OCI-LY3 (cell line): ENCODE results near the gene ZFYVE28.

Experiments used
- H2AFZ ChIP-seq: fragments of 200-600, 300-600 bp; shearing (Covaris generic); 2 replicates; pipeline ENCODE4 v1.6.0; 2014; ENCODE audit warnings: antibody characterized with exemption, low read depth, low read length
- H3K27ac ChIP-seq: fragments of 200-600, 300-600 bp; sonication (generic); 2 replicates; pipeline ENCODE4 v1.5.1; 2014; ENCODE audit warnings: mild to moderate bottlenecking, low read length, moderate library complexity, mixed read lengths
- H3K27me3 ChIP-seq: fragments of 200-600, 300-600 bp; sonication (generic); 2 replicates; pipeline ENCODE4 v1.6.1; 2014; ENCODE audit warnings: low read depth, low read length, mixed read lengths
- H3K36me3 ChIP-seq: fragments of 200-600, 300-600 bp; sonication (generic); replicated peaks from 2 replicates; pipeline ENCODE3; 2014; ENCODE audit warnings: low read depth, low read length, mixed read lengths
- H3K4me1 ChIP-seq: fragments of 300-600, 200-600 bp; sonication (generic); 2 replicates; pipeline ENCODE4 v1.6.1; 2014; ENCODE audit warnings: low read length, mixed read lengths
- H3K4me2 ChIP-seq: fragments of 200-600, 300-600 bp; sonication (generic); 2 replicates; pipeline ENCODE4 v1.6.1; 2014; ENCODE audit warnings: low read length, mixed read lengths
- H3K4me3 ChIP-seq: fragments of 300-600, 200-600 bp; sonication (generic); 2 replicates; pipeline ENCODE4 v1.5.1; 2014; ENCODE audit warnings: antibody characterized with exemption, mild to moderate bottlenecking, low read length, moderate library complexity
- H3K79me2 ChIP-seq: fragments of 300-600, 200-600 bp; shearing (Covaris generic); 2 replicates; pipeline ENCODE4 v1.6.1; 2014; ENCODE audit warnings: mild to moderate bottlenecking, low read length, mixed read lengths
- H3K9ac ChIP-seq: fragments of 300-600, 200-600 bp; shearing (Covaris generic); 2 replicates; pipeline ENCODE4 v1.6.0; 2014; ENCODE audit warnings: mild to moderate bottlenecking, low read length, moderate library complexity
- H3K9me3 ChIP-seq: fragments of 200-600, 300-600 bp; shearing (Covaris generic); 2 replicates; pipeline ENCODE4 v1.6.1; 2014; ENCODE audit warnings: low read length, mixed read lengths; ENCODE audit not compliant: insufficient read depth
- H4K20me1 ChIP-seq: fragments of 200-600, 300-600 bp; sonication (generic); 2 replicates; pipeline ENCODE4 v1.6.1; 2016; ENCODE audit warnings: low read length, mixed read lengths; ENCODE audit not compliant: insufficient read depth
- CTCF ChIP-seq: fragments of 200-600, 300-600 bp; sonication (generic); IDR thresholded peaks from 2 replicates; pipeline ENCODE4 v1.5.1; 2014; ENCODE audit warnings: antibody characterized with exemption, low read length, low read depth
- EZH2phosphoT487 ChIP-seq: fragments of 200-600 bp; shearing (Covaris generic); IDR thresholded peaks from 2 replicates; pipeline ENCODE4 v1.6.1; 2018; ENCODE audit warnings: antibody characterized with exemption, mixed run types, low read depth

ZFYVE28 gene

DNA sequence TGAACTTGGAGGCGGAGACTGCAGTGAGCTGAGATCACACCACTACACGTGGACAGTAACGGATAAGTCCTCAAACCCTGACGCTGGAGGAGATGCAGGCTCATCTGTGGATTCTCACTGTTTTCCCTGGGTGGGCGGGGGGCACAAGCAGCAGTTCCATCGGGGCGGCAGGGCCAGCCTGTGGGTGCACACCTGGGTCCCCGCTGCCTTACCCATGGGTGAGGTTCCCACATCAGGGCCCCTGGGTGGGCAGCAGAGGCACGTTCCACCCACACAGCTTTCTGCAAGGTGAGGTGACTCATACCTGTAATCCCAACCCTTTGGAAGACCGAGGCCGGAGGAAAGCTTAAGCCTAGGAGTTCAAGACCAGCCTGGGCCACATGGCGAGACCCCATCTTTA lies 100.0 kb downstream of the ZFYVE28 start:
- Histone ChIP-seq H3K27me3 (no peaks in the 10 kb centered on the region), H3K4me1 (no peaks in the 10 kb centered on the region), H2AFZ (no peak overlapping the region), H3K79me2 (no peaks in the 10 kb centered on the region), H3K9ac (no peak overlapping the region), H4K20me1 (no peaks in the 10 kb centered on the region), H3K4me2 (no peak overlapping the region), H3K9me3 (no peaks in the 10 kb centered on the region), H3K27ac (no peak overlapping the region), H3K4me3 (no peak overlapping the region), H3K36me3 (no peaks in the 10 kb centered on the region)
- TF ChIP-seq CTCF = no peak
- no peak for TF ChIP-seq EZH2phosphoT487

- H4K20me1 ChIP-seq = no peaks in the 10 kb centered on the region
- no peak overlapping the region for H2AFZ ChIP-seq
- no peaks in the 10 kb centered on the region for H3K36me3 ChIP-seq
- no peak overlapping the region for H3K4me3 ChIP-seq
- H3K9ac ChIP-seq = no peak overlapping the region
- no peaks in the 10 kb centered on the region for H3K79me2 ChIP-seq
- H3K27ac ChIP-seq = no peak overlapping the region
- TF ChIP-seq EZH2phosphoT487 (no peak), CTCF (no peak)
- H3K9me3 ChIP-seq = no peaks in the 10 kb centered on the region
- no peaks in the 10 kb centered on the region for H3K4me1 ChIP-seq
- no peaks in the 10 kb centered on the region for H3K27me3 ChIP-seq
- H3K4me2 ChIP-seq = no peak overlapping the region
Observed at GRCh38 chr4:2313366-2313765, 105.1 kb downstream of the ZFYVE28 start.

GRCh38 chr4:2306773-2307410 lies 111.6 kb downstream of the ZFYVE28 start:
- no peak overlapping the region for H3K27ac ChIP-seq
- no peak overlapping the region for H3K4me2 ChIP-seq
- H3K9me3 ChIP-seq = no peaks in the 10 kb centered on the region
- no peaks in the 10 kb centered on the region for H3K79me2 ChIP-seq
- 0 out of 2 replicates have a peak, but pooled peaks cover 4% of the 10 kb centered on the region for H3K4me1 ChIP-seq
- no peak overlapping the region for H3K4me3 ChIP-seq
- H3K9ac ChIP-seq = no peak overlapping the region
- H3K27me3 ChIP-seq = no peaks in the 10 kb centered on the region
- no peaks in the 10 kb centered on the region for H4K20me1 ChIP-seq
- no peak for TF ChIP-seq EZH2phosphoT487
- no peak for TF ChIP-seq CTCF
- no peak overlapping the region for H2AFZ ChIP-seq
- H3K36me3 ChIP-seq = no peaks in the 10 kb centered on the region

DNA sequence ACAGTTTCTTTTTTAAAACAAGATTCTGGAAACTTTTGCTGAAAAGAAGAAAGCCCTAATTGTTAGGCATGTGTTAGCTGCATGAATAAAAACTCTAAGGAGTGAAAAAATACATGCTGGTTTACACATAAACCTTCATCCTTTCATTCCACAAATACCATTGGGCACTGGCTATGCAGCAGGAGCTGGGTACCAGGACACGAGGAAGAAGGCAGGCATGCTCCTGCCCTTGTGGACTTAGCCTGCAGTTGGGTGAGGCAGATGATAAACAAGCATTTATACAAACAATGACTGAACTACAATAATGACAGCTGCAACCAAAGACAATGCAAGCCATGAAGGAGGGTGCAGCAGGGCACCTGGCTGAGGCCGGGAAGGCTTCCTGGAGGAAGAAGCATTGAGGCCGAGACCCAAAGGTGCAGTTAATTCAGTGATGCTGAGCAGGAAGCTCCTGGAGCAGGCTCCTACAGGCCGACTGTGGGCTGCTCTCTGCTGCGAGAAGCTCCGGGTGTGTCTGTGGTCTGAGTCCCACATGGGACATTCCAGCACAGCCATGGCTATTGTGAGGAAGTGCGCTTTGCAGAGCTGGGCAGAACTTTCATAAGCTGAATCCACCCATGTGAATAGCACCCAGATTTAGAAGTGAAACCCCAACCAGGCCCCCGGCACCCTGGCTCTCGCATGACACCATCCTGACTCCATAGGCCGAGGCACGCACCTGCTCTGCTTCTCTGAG lies 112.5 kb downstream of the ZFYVE28 start:
- Histone ChIP-seq H3K4me3 (no peak overlapping the region), H3K9ac (no peak overlapping the region), H3K27ac (no peak overlapping the region), H2AFZ (no peak overlapping the region), H3K79me2 (no peaks in the 10 kb centered on the region), H3K9me3 (no peaks in the 10 kb centered on the region), H4K20me1 (no peaks in the 10 kb centered on the region), H3K36me3 (no peaks in the 10 kb centered on the region), H3K4me2 (no peak overlapping the region), H3K27me3 (no peaks in the 10 kb centered on the region), H3K4me1 (0 out of 2 replicates have a peak, but pooled peaks cover 4% of the 10 kb centered on the region)
- TF ChIP-seq CTCF = no peak
- TF ChIP-seq EZH2phosphoT487 = no peak
